GM12878 (cell line): ENCODE measurements around the gene TMPRSS4. TPM values are rescaled to one million over a fixed set of nuclear protein-coding genes. Genes with fewer than 3 reads are reported as not detected.

ENCODE experiments used
- CBX3 ChIP-seq: fragments of 200-600 bp; sonication (generic); IDR thresholded peaks from 2 replicates; pipeline ENCODE4 v1.6.1; 2016; ENCODE audit warnings: low read depth, borderline replicate concordance
- polyA plus RNA-seq, 11 experiments: library from polyadenylated mRNA; depleted of rRNA in 4 of 11; unstranded in 6 of 11; stranded (reverse) in 5 of 11; fragments of >200 nt; fragmentation: Nextera tagmentation in 4 of 11; fragmentation: Illumina TruSeq in 1 of 11; extraction: Ambion mirVana in 4 of 11; extraction: Trizol in 1 of 11; gene quantifications; 1 replicate in 1 of 11; 2 replicates in 10 of 11; pipeline versions ENCODE4 v1.2.1 to v1.2.3, GENCODE V29; 2011 to 2016; ENCODE audit warnings: inconsistent platforms in 2 of 11, missing spikeins in 2 of 11, low read depth in 1 of 11
- total RNA-seq, 4 experiments: library from RNA; depleted of rRNA in 3 of 4; stranded (reverse); fragments of >200 nt in 3 of 4; fragmentation: Illumina TruSeq in 1 of 4; extraction: Trizol in 1 of 4; gene quantifications; 2 replicates each; pipeline versions ENCODE4 v1.2.1 to v1.2.3, GENCODE V29; 2013 to 2021
- TF ChIP-seq, protein P1 (sequence below): fragments of 450-650 bp; IDR thresholded peaks from 2 replicates; pipeline ENCODE4 v1.6.1; 2018; ENCODE audit warnings: mild to moderate bottlenecking, low read depth, moderate library complexity; ENCODE audit not compliant: partially characterized antibody
- TF ChIP-seq, protein P2 (sequence below): fragments of 450-650 bp; IDR thresholded peaks from 2 replicates; pipeline ENCODE4 v1.6.1; 2017; ENCODE audit warnings: antibody characterized with exemption, mild to moderate bottlenecking, moderate library complexity

Gene TMPRSS4
- total and polyA plus RNA-seq, 10 of the 15 experiments (the other 5 are each of a cell fraction or from before 2014, with no cell fraction given): 0.14 to 0.26 TPM; not detected in 8

DNA sequence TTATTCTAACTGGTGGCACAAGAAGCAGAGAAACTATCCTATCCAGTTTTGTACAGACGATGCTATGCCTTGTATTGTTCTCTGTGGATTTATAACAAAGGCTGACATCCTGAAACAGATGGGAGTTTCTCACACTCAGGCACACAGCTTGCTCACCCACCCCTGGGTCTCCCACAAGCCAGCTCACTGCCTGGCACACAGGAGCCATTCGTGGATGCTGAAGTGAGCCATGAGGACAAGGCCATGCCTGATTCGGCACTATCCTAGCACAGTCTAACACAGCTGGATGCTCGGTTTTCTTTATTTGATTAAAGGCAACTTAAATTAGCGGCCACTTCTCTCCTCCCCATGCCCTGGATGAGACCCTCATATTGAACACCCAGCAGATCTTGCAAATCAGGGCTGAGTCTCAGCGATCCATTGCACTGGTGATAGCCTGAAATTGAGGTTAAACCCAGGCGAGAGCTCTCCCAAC is 25.7 kb upstream of the TMPRSS4 start (continued):
- TF ChIP-seq, protein P1, sequence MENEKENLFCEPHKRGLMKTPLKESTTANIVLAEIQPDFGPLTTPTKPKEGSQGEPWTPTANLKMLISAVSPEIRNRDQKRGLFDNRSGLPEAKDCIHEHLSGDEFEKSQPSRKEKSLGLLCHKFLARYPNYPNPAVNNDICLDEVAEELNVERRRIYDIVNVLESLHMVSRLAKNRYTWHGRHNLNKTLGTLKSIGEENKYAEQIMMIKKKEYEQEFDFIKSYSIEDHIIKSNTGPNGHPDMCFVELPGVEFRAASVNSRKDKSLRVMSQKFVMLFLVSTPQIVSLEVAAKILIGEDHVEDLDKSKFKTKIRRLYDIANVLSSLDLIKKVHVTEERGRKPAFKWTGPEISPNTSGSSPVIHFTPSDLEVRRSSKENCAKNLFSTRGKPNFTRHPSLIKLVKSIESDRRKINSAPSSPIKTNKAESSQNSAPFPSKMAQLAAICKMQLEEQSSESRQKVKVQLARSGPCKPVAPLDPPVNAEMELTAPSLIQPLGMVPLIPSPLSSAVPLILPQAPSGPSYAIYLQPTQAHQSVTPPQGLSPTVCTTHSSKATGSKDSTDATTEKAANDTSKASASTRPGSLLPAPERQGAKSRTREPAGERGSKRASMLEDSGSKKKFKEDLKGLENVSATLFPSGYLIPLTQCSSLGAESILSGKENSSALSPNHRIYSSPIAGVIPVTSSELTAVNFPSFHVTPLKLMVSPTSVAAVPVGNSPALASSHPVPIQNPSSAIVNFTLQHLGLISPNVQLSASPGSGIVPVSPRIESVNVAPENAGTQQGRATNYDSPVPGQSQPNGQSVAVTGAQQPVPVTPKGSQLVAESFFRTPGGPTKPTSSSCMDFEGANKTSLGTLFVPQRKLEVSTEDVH: no peak
- TF ChIP-seq, protein P2, sequence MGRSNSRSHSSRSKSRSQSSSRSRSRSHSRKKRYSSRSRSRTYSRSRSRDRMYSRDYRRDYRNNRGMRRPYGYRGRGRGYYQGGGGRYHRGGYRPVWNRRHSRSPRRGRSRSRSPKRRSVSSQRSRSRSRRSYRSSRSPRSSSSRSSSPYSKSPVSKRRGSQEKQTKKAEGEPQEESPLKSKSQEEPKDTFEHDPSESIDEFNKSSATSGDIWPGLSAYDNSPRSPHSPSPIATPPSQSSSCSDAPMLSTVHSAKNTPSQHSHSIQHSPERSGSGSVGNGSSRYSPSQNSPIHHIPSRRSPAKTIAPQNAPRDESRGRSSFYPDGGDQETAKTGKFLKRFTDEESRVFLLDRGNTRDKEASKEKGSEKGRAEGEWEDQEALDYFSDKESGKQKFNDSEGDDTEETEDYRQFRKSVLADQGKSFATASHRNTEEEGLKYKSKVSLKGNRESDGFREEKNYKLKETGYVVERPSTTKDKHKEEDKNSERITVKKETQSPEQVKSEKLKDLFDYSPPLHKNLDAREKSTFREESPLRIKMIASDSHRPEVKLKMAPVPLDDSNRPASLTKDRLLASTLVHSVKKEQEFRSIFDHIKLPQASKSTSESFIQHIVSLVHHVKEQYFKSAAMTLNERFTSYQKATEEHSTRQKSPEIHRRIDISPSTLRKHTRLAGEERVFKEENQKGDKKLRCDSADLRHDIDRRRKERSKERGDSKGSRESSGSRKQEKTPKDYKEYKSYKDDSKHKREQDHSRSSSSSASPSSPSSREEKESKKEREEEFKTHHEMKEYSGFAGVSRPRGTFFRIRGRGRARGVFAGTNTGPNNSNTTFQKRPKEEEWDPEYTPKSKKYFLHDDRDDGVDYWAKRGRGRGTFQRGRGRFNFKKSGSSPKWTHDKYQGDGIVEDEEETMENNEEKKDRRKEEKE: no peak
- no peak for TF ChIP-seq CBX3
- TF ChIP-seq, all 136 proteins: peak for 0
